Mesenchymal stem cell (in vitro differentiated cells and primary cell): ENCODE measurements around the gene COMMD9.
A peak's percentile ranks its signal among the peaks of the same experiment; 100 is the strongest.

Experiments used
- DNase-seq: peaks from one replicate; pipeline ENCODE4 v3.0.0-alpha.2; 2013
- H2AFZ ChIP-seq: one replicate; pipeline ENCODE4 v1.6.1; 2013; ENCODE audit warnings: low read depth, mild to moderate bottlenecking, control low read depth, inconsistent platforms, low read length, moderate library complexity
- H2AK5ac ChIP-seq: 2 replicates; pipeline ENCODE4 v1.6.1; 2013; ENCODE audit warnings: low read length, moderate library complexity, mild to moderate bottlenecking, inconsistent platforms; ENCODE audit not compliant: severe bottlenecking
- H2BK120ac ChIP-seq: one replicate; pipeline ENCODE4 v1.6.1; 2013; ENCODE audit warnings: low read depth, mild to moderate bottlenecking, inconsistent platforms, low read length, moderate library complexity
- H2BK12ac ChIP-seq, 2 experiments: one replicate each; pipeline ENCODE4 v1.6.1; 2013; ENCODE audit warnings: inconsistent platforms in 2 of 2, low read length in 2 of 2, mild to moderate bottlenecking in 2 of 2, moderate library complexity in 2 of 2, control low read depth in 1 of 2
- H2BK15ac ChIP-seq: one replicate; pipeline ENCODE4 v1.6.1; 2013; ENCODE audit warnings: mild to moderate bottlenecking, low read depth, inconsistent platforms; ENCODE audit not compliant: poor library complexity, severe bottlenecking
- H2BK5ac ChIP-seq: 2 replicates; pipeline ENCODE4 v1.6.1; 2013; ENCODE audit warnings: low read depth, mild to moderate bottlenecking, low read length, control low read depth, inconsistent platforms; ENCODE audit not compliant: poor library complexity, severe bottlenecking
- H3K14ac ChIP-seq, 2 experiments: one replicate each; pipeline ENCODE4 v1.6.1; 2013; ENCODE audit warnings: inconsistent platforms in 2 of 2, low read length in 2 of 2, control low read depth in 1 of 2, mild to moderate bottlenecking in 1 of 2, moderate library complexity in 1 of 2
- H3K18ac ChIP-seq, 2 experiments: one replicate each; pipeline ENCODE4 v1.6.1; 2013; ENCODE audit warnings: inconsistent platforms in 2 of 2, low read length in 2 of 2, control low read depth in 1 of 2, low read depth in 1 of 2, mild to moderate bottlenecking in 1 of 2
- H3K23ac ChIP-seq, 2 experiments: one replicate each; pipeline ENCODE4 v1.6.1; 2013; ENCODE audit warnings: inconsistent platforms in 2 of 2, low read length in 2 of 2, mild to moderate bottlenecking in 2 of 2, moderate library complexity in 2 of 2, control low read depth in 1 of 2
- H3K27ac ChIP-seq: 2 replicates; pipeline ENCODE4 v1.5.1; 2013; ENCODE audit warnings: mild to moderate bottlenecking, moderate library complexity, low read length, control low read depth, inconsistent platforms; ENCODE audit not compliant: poor library complexity, severe bottlenecking
- H3K27me3 ChIP-seq, 2 experiments: 2 replicates each; pipeline versions ENCODE4 v1.6.1 to v1.7.0; 2013; ENCODE audit warnings: low read length in 2 of 2, mild to moderate bottlenecking in 2 of 2, moderate library complexity in 2 of 2, control low read depth in 1 of 2, inconsistent platforms in 1 of 2; ENCODE audit not compliant: control insufficient read depth in 1 of 2, insufficient read depth in 1 of 2
- H3K36me3 ChIP-seq, 2 experiments: 2 replicates each; pipeline versions ENCODE4 v1.6.1 to v1.7.0; 2013; ENCODE audit warnings: low read length in 2 of 2, control low read depth in 1 of 2, inconsistent platforms in 1 of 2, low read depth in 1 of 2, mild to moderate bottlenecking in 1 of 2; ENCODE audit not compliant: insufficient read depth in 2 of 2, control insufficient read depth in 1 of 2
- H3K4ac ChIP-seq, 2 experiments: one replicate each; pipeline ENCODE4 v1.6.1; 2013; ENCODE audit warnings: inconsistent platforms in 2 of 2, low read length in 2 of 2, mild to moderate bottlenecking in 2 of 2, moderate library complexity in 2 of 2, control low read depth in 1 of 2, low read depth in 1 of 2
- H3K4me1 ChIP-seq: 2 replicates; pipeline ENCODE4 v1.6.1; 2013; ENCODE audit warnings: low read depth, low read length, control low read depth; ENCODE audit not compliant: control insufficient read depth, insufficient read depth
- H3K4me2 ChIP-seq: 2 replicates; pipeline ENCODE4 v1.6.1; 2013; ENCODE audit warnings: low read length, mild to moderate bottlenecking, inconsistent platforms; ENCODE audit not compliant: poor library complexity, severe bottlenecking
- H3K4me3 ChIP-seq, 2 experiments: 2 replicates each; pipeline versions ENCODE4 v1.5.1 to v1.7.0; 2013; ENCODE audit warnings: low read length in 2 of 2, mild to moderate bottlenecking in 2 of 2, control low read depth in 1 of 2, low read depth in 1 of 2; ENCODE audit not compliant: insufficient read depth in 1 of 2
- H3K79me1 ChIP-seq: replicated peaks from 2 replicates; pipeline ENCODE4 v1.6.1; 2013; ENCODE audit warnings: mild to moderate bottlenecking, control low read depth, low read length, inconsistent platforms; ENCODE audit not compliant: poor library complexity, severe bottlenecking
- H3K9ac ChIP-seq: 2 replicates; pipeline ENCODE4 v1.7.0; 2013; ENCODE audit warnings: mild to moderate bottlenecking, low read length, moderate library complexity
- H3K9me3 ChIP-seq: 2 replicates; pipeline ENCODE4 v1.7.0; 2013; ENCODE audit warnings: mild to moderate bottlenecking, low read length; ENCODE audit not compliant: control insufficient read depth
- H4K8ac ChIP-seq: one replicate; pipeline ENCODE4 v1.6.1; 2013; ENCODE audit warnings: inconsistent platforms, mild to moderate bottlenecking, low read length, moderate library complexity
- H4K91ac ChIP-seq: one replicate; pipeline ENCODE4 v1.6.1; 2013; ENCODE audit warnings: mild to moderate bottlenecking, low read length, inconsistent platforms
- WGBS: methylation state at CpG from one replicate; pipeline ENCODE4 v1.1.7; 2013; ENCODE audit warnings: mixed read lengths; 5-methylcytosine and 5-hydroxymethylcytosine counted together

Gene COMMD9

GRCh38 chr11:36317992-36318391, 28.8 kb upstream of the COMMD9 start:
- Histone ChIP-seq H3K4me3 (no peak overlapping the region), H2BK12ac (no peak overlapping the region), H3K9ac (no peak overlapping the region), H2AK5ac (no peak overlapping the region), H3K27ac (no peak overlapping the region), H3K9me3 (no peaks in the 10 kb centered on the region), H3K4me2 (no peak overlapping the region), H3K4ac (no peak overlapping the region), H3K79me1 (no peaks in the 10 kb centered on the region), H3K14ac (no peak overlapping the region), H3K23ac (no peak overlapping the region), H4K91ac (no peak overlapping the region), H2BK120ac (no peak overlapping the region), H2BK5ac (no peak overlapping the region), H2AFZ (no peak overlapping the region), H3K27me3 (peaks cover 0 to 50% of the 10 kb centered on the region in 2 experiments), H3K4me1 (peaks cover 7% of the 10 kb centered on the region), H4K8ac (no peak overlapping the region), H3K36me3 (no peaks in the 10 kb centered on the region), H2BK15ac (no peak overlapping the region), H3K18ac (no peak overlapping the region)
- 40% methylated on average over 2 of the region's 2 CpGs for WGBS
- no peak for DNase-seq

DNA sequence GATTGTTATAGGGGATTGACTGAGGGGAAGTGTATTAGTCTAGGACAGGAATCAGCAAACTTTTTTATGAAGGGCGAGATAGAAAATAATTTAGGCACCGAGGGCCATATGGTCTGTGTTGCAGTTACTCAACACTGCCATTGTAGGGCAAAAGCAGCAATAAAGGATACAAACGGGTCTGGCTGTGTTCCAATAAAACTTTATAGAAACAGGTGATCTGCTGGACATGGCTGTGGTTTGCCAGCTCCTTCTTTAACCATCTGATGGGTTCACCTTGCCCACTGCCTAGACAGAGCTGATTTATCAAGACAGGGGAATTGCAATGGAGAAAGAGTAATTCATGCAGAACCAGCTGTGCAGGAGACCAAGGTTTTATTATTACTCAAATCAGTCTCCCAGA, 26.8 kb upstream of the COMMD9 start:
- Histone ChIP-seq H2AFZ (no peak overlapping the region), H4K8ac (no peak overlapping the region), H3K4me3 (no peak overlapping the region), H2BK120ac (no peak overlapping the region), H4K91ac (no peak overlapping the region), H3K36me3 (no peaks in the 10 kb centered on the region), H3K79me1 (no peaks in the 10 kb centered on the region), H3K27me3 (peaks cover 0 to 59% of the 10 kb centered on the region in 2 experiments), H3K14ac (no peak overlapping the region), H2AK5ac (no peak overlapping the region), H2BK5ac (no peak overlapping the region), H2BK15ac (no peak overlapping the region), H3K18ac (no peak overlapping the region), H3K4ac (no peak overlapping the region), H3K9ac (no peak overlapping the region), H3K23ac (no peak overlapping the region), H3K9me3 (no peaks in the 10 kb centered on the region), H3K4me1 (peaks cover 9% of the 10 kb centered on the region), H3K4me2 (no peak overlapping the region), H3K27ac (no peak overlapping the region), H2BK12ac (no peak overlapping the region)
- DNase-seq: no peak
- WGBS: 70% methylated on average over 3 of the region's 3 CpGs

GRCh38 chr11:36314434-36314767, 25.2 kb upstream of the COMMD9 start:
- H3K18ac ChIP-seq: no peak overlapping the region
- H2BK15ac ChIP-seq: no peak overlapping the region
- no peak overlapping the region for H4K8ac ChIP-seq
- no peak overlapping the region for H3K23ac ChIP-seq
- no peaks in the 10 kb centered on the region for H3K9me3 ChIP-seq
- H3K9ac ChIP-seq: no peak overlapping the region
- peaks cover 9% of the 10 kb centered on the region for H3K4me1 ChIP-seq
- no peaks in the 10 kb centered on the region for H3K36me3 ChIP-seq
- no peak for DNase-seq
- H3K27me3 ChIP-seq: peaks cover 0 to 59% of the 10 kb centered on the region in 2 experiments
- H3K4ac ChIP-seq: no peak overlapping the region
- no peak overlapping the region for H3K4me3 ChIP-seq
- no peaks in the 10 kb centered on the region for H3K79me1 ChIP-seq
- H4K91ac ChIP-seq: no peak overlapping the region
- no peak overlapping the region for H2AK5ac ChIP-seq
- no peak overlapping the region for H2AFZ ChIP-seq
- H3K27ac ChIP-seq: no peak overlapping the region
- H2BK12ac ChIP-seq: no peak overlapping the region
- H3K4me2 ChIP-seq: no peak overlapping the region
- no peak overlapping the region for H2BK120ac ChIP-seq
- WGBS: 86% methylated on average over 6 of the region's 6 CpGs
- H2BK5ac ChIP-seq: no peak overlapping the region
- no peak overlapping the region for H3K14ac ChIP-seq

- Histone ChIP-seq H3K4me1 (peaks cover 9% of the 10 kb centered on the region), H2BK120ac (no peak overlapping the region), H3K18ac (peak overlapping the region in 1 of 2 experiments; percentile 42), H3K23ac (no peak overlapping the region), H3K9ac (no peak overlapping the region), H3K79me1 (no peaks in the 10 kb centered on the region), H3K4ac (no peak overlapping the region), H2BK5ac (no peak overlapping the region), H3K27me3 (peaks cover 0 to 59% of the 10 kb centered on the region in 2 experiments), H3K4me3 (no peak overlapping the region), H3K27ac (peak overlapping the region; percentile 1), H2AK5ac (no peak overlapping the region), H3K14ac (no peak overlapping the region), H4K8ac (no peak overlapping the region), H4K91ac (no peak overlapping the region), H2AFZ (no peak overlapping the region), H2BK15ac (no peak overlapping the region), H2BK12ac (no peak overlapping the region), H3K36me3 (no peaks in the 10 kb centered on the region), H3K4me2 (no peak overlapping the region), H3K9me3 (no peaks in the 10 kb centered on the region)
- DNase-seq: no peak
- 76% methylated on average over 3 of the region's 3 CpGs for WGBS
Measured at GRCh38 chr11:36313750-36314433, 24.7 kb upstream of the COMMD9 start.
